B cell (primary cell): ENCODE results near the gene SERPINI1. TPM values are rescaled to one million over a fixed set of nuclear protein-coding genes. Genes with fewer than 3 reads are reported as not detected.

Experiments used
- ATAC-seq: fragments of 200-7000 bp; cut with Tn5 transposase; one replicate; pipeline ENCODE4 v1.10.0; 2021; ENCODE audit warnings: low read depth, mild to moderate bottlenecking, moderate number of reproducible peaks, moderate library complexity
- CTCF ChIA-PET: fragments of 350-600 bp; sonication (Branson Sonifier 250); formaldehyde crosslinking; loops from one replicate; lab custom pipeline; 2021; ENCODE audit warnings: antibody characterized with exemption, inconsistent platforms; lab: Charles Lee
- POLR2A ChIA-PET: fragments of 350-600 bp; sonication (Branson Sonifier 250); formaldehyde crosslinking; loops from one replicate; lab custom pipeline; 2021; ENCODE audit warnings: antibody characterized with exemption; lab: Charles Lee
- DNase-seq: peaks from one replicate; pipeline ENCODE4 v3.0.0; 2013
- H2AFZ ChIP-seq: 2 replicates; pipeline ENCODE4 v1.6.1; 2012; ENCODE audit warnings: mild to moderate bottlenecking, low read depth, low read length; ENCODE audit not compliant: insufficient read depth, poor library complexity, severe bottlenecking
- H3K27ac ChIP-seq, 2 donors: 1 replicate in 1 of 2; 2 replicates in 1 of 2; pipeline ENCODE4 v1.5.1; 2012 to 2013; ENCODE audit warnings: low read length in 2 of 2, mild to moderate bottlenecking in 2 of 2, moderate library complexity in 1 of 2
- H3K27me3 ChIP-seq, 4 experiments: fragments of 200-600 bp in 1 of 4; sonication (generic) in 1 of 4; replicated peaks in 1 of 4; 1 replicate in 2 of 4; 2 replicates in 2 of 4; pipeline versions ENCODE4 v1.6.1 to v1.7.0; 2013 to 2016; ENCODE audit warnings: low read length in 3 of 4, mild to moderate bottlenecking in 2 of 4, mixed read lengths in 1 of 4, moderate library complexity in 1 of 4; ENCODE audit not compliant: insufficient read depth in 4 of 4, control insufficient read depth in 3 of 4; ENCODE audit errors: control extremely low read depth in 1 of 4
- H3K36me3 ChIP-seq, 2 experiments: replicated peaks in 1 of 2; 1 replicate in 1 of 2; 2 replicates in 1 of 2; pipeline versions ENCODE4 v1.6.1 to v1.7.1; 2013; ENCODE audit warnings: low read length in 1 of 2; ENCODE audit not compliant: insufficient read depth in 2 of 2, control insufficient read depth in 1 of 2; ENCODE audit errors: control extremely low read depth in 1 of 2, extremely low read depth in 1 of 2
- H3K4me1 ChIP-seq, 2 donors: fragments of 200-600 bp in 1 of 2; sonication (generic) in 1 of 2; 1 replicate in 1 of 2; 2 replicates in 1 of 2; pipeline versions ENCODE4 v1.5.1 to v1.6.1; 2013 to 2017; ENCODE audit warnings: low read length in 2 of 2; ENCODE audit not compliant: control insufficient read depth in 2 of 2, insufficient read depth in 2 of 2
- H3K4me2 ChIP-seq: replicated peaks from 2 replicates; pipeline ENCODE3; 2012; ENCODE audit warnings: mild to moderate bottlenecking, low read depth, low read length; ENCODE audit not compliant: poor library complexity, severe bottlenecking
- H3K4me3 ChIP-seq, 5 experiments: fragments of 200-600 bp in 1 of 5; sonication (generic) in 1 of 5; 1 replicate in 3 of 5; 2 replicates in 2 of 5; pipeline versions ENCODE4 v1.5.1 to v1.7.0; 2011 to 2016; ENCODE audit warnings: low read length in 4 of 5, mild to moderate bottlenecking in 4 of 5, low read depth in 2 of 5, control low read depth in 1 of 5, moderate library complexity in 1 of 5; ENCODE audit not compliant: insufficient read depth in 1 of 5; ENCODE audit errors: control extremely low read depth in 1 of 5, extremely low read depth in 1 of 5
- H3K79me2 ChIP-seq: fragments of 200-600 bp; sonication (generic); one replicate; pipeline ENCODE4 v1.6.0; 2016; ENCODE audit warnings: low read length; ENCODE audit not compliant: control insufficient read depth, insufficient read depth
- H3K9ac ChIP-seq: fragments of 200-600 bp; sonication (generic); 2 replicates; pipeline ENCODE4 v1.6.1; 2017; ENCODE audit warnings: mild to moderate bottlenecking, low read length, moderate library complexity
- H3K9me3 ChIP-seq, 3 donors: one replicate each; pipeline versions ENCODE4 v1.6.1 to v1.7.1; 2013; ENCODE audit warnings: low read length in 2 of 3; ENCODE audit not compliant: control insufficient read depth in 2 of 3, insufficient read depth in 1 of 3; ENCODE audit errors: control extremely low read depth in 1 of 3
- H4K20me1 ChIP-seq: 2 replicates; pipeline ENCODE4 v1.6.0; 2012; ENCODE audit warnings: mild to moderate bottlenecking, low read length; ENCODE audit not compliant: insufficient read depth, control insufficient read depth, poor library complexity, severe bottlenecking
- H3K27ac Mint-ChIP-seq: one replicate; pipeline ENCODE4 v1.8.0; 2021; ENCODE audit warnings: mixed read lengths
- H3K27me3 Mint-ChIP-seq: one replicate; pipeline ENCODE4 v1.8.0; 2021; ENCODE audit warnings: mixed read lengths
- H3K4me1 Mint-ChIP-seq: one replicate; pipeline ENCODE4 v1.8.0; 2021; ENCODE audit warnings: mixed read lengths
- H3K4me3 Mint-ChIP-seq: one replicate; pipeline ENCODE4 v1.8.0; 2021; ENCODE audit warnings: mixed read lengths
- H3K9me3 Mint-ChIP-seq: one replicate; pipeline ENCODE4 v1.8.0; 2022; ENCODE audit warnings: mixed read lengths; ENCODE audit not compliant: insufficient read depth
- CTCF ChIP-seq: fragments of 200-600 bp; IDR thresholded peaks from one replicate; pipeline ENCODE4 v1.8.0; 2022; ENCODE audit warnings: antibody characterized with exemption, mild to moderate bottlenecking
- EZH2 ChIP-seq: IDR thresholded peaks from 2 replicates; pipeline ENCODE4 v1.6.1; 2012; ENCODE audit warnings: borderline replicate concordance, low read depth, mild to moderate bottlenecking, moderate library complexity, low read length; ENCODE audit not compliant: insufficient read depth, poor library complexity, severe bottlenecking
- WGBS: methylation state at CpG from one replicate; pipeline ENCODE4 v1.1.5; 2013; ENCODE audit warnings: missing lambda C conversion rate; ENCODE audit not compliant: insufficient coverage; 5-methylcytosine and 5-hydroxymethylcytosine counted together
- intact Hi-C: fragments of 100-400 bp; cut with micrococcal nuclease; formaldehyde crosslinking; loops from one replicate; pipeline ENCODE4 v1.10.0; 2022
- polyA plus RNA-seq: library from polyadenylated mRNA; depleted of rRNA; stranded (reverse); fragments of >200 nt; gene quantifications from 2 replicates; pipeline ENCODE4 v1.2.3, GENCODE V29; 2012
- total RNA-seq, 2 donors: library from RNA; stranded (reverse); fragments of 120-200 nt in 1 of 2; gene quantifications; 1 replicate in 1 of 2; 2 replicates in 1 of 2; pipeline versions ENCODE4 v1.2.3 to v1.2.4, GENCODE V29; 2013 to 2022

Gene SERPINI1
- total and polyA plus RNA-seq, 2 donors (not counting 1 experiment from before 2014, with no cell fraction given) = 6.8 to 7.0 TPM

- Histone ChIP-seq H3K4me2 (no peak overlapping the region), H4K20me1 (no peaks in the 10 kb centered on the region), H3K27ac (no peak overlapping the region), H3K27me3 (no peaks in the 10 kb centered on the region), H3K4me3 (no peak overlapping the region), H2AFZ (no peak overlapping the region), H3K79me2 (no peaks in the 10 kb centered on the region), H3K4me1 (peaks cover 20% of the 10 kb centered on the region in 2 donors), H3K9me3 (peaks cover 0 to 9% (median 0%) of the 10 kb centered on the region in 3 donors), H3K9ac (no peak overlapping the region), H3K36me3 (no peaks in the 10 kb centered on the region)
- TF ChIP-seq EZH2 (no peak), CTCF (no peak)
- Mint-ChIP-seq H3K27ac (no peak overlapping the region), H3K4me1 (peaks cover 21% of the 10 kb centered on the region), H3K4me3 (no peak overlapping the region), H3K27me3 (peaks cover 9% of the 10 kb centered on the region), H3K9me3 (no peaks in the 10 kb centered on the region)
- ATAC-seq = no peak
- intact Hi-C loops = no loop called here
- WGBS = no CpG with 5 or more reads among the region's 1 CpG
- DNase-seq = no peak
- ChIA-PET POLR2A (no interaction called here), CTCF (no interaction called here)
Observed at GRCh38 chr3:167866331-167866730, 130.8 kb downstream of the SERPINI1 start.

- DNase-seq (no peak), ATAC-seq (no peak)
- ChIA-PET CTCF (interaction anchor here (1.0 to 1.3 kb wide), 2 partner anchors 13 to 488 kb away, joined by 3 read pairs; partner anchors contain the start of gene ZBBX), POLR2A (no interaction called here)
- Histone ChIP-seq H2AFZ (no peak overlapping the region), H3K4me3 (no peak overlapping the region), H3K27ac (no peak overlapping the region), H3K9ac (no peak overlapping the region), H3K79me2 (no peaks in the 10 kb centered on the region), H3K4me2 (no peak overlapping the region), H3K4me1 (peaks cover 7 to 8% of the 10 kb centered on the region in 2 donors), H3K36me3 (no peaks in the 10 kb centered on the region), H3K9me3 (peaks cover 0 to 7% (median 0%) of the 10 kb centered on the region in 3 donors), H3K27me3 (no peaks in the 10 kb centered on the region), H4K20me1 (no peaks in the 10 kb centered on the region)
- peaks cover 9% of the 10 kb centered on the region for H3K27me3 Mint-ChIP-seq
- no peak overlapping the region for H3K27ac Mint-ChIP-seq
- WGBS = no CpG with 5 or more reads among the region's 1 CpG
- no peak overlapping the region for H3K4me3 Mint-ChIP-seq
- no peak for TF ChIP-seq CTCF
- TF ChIP-seq EZH2 = no peak
- H3K4me1 Mint-ChIP-seq = peaks cover 7% of the 10 kb centered on the region
- intact Hi-C loops = no loop called here
- no peaks in the 10 kb centered on the region for H3K9me3 Mint-ChIP-seq
Observed at GRCh38 chr3:167867981-167868380, 132.5 kb downstream of the SERPINI1 start.
